ENCODE results near the gene PTPRA. TPM values are rescaled to one million over a fixed set of nuclear protein-coding genes. Genes with fewer than 3 reads are reported as not detected.

The PTPRA gene
- total RNA-seq, 2 donors from 2014 or later = 52.4 to 58.7 TPM

GRCh38 chr20:2981646-2982045 lies 108.4 kb downstream of the PTPRA start:
- H3K27me3 ChIP-seq (ENCODE audit: control insufficient read depth, insufficient read depth, low read length, poor library complexity, severe bottlenecking) = no peaks in the 10 kb centered on the region
- peaks cover 10% of the 10 kb centered on the region for H3K36me3 ChIP-seq (ENCODE audit: control insufficient read depth, insufficient read depth, low read length)
- H3K27ac ChIP-seq (ENCODE audit: low read depth, low read length) = no peak overlapping the region
- H3K9ac ChIP-seq (ENCODE audit: extremely low read depth, low read length, poor library complexity, severe bottlenecking) = no peak overlapping the region
- no peak overlapping the region for H3K27ac Mint-ChIP-seq
- 83 to 98% methylated on average over 2 of the region's 3 CpGs for WGBS, 2 experiments (ENCODE audit: insufficient coverage in 1 of 2, insufficient read length in 1 of 2)
- no peaks in the 10 kb centered on the region for H3K9me3 ChIP-seq (ENCODE audit: control insufficient read depth, low read length)
- TF ChIP-seq CTCF (conservative IDR thresholded peaks at IDR 0.05) = no peak
- H3K36me3 Mint-ChIP-seq (ENCODE audit: low read depth) = peaks cover 2% of the 10 kb centered on the region
- peaks cover 5% of the 10 kb centered on the region for H3K4me1 ChIP-seq (ENCODE audit: control insufficient read depth, insufficient read depth, low read length)
- H3K27me3 Mint-ChIP-seq (ENCODE audit: insufficient read depth) = no peaks in the 10 kb centered on the region
- H3K9me3 Mint-ChIP-seq = no peaks in the 10 kb centered on the region
- DNase-seq = no peak
- peaks cover 1% of the 10 kb centered on the region for H3K4me1 Mint-ChIP-seq
- H3K4me3 ChIP-seq (ENCODE audit: low read length) = no peak overlapping the region
- no peak overlapping the region for H3K4me3 Mint-ChIP-seq

- peaks cover 11% of the 10 kb centered on the region for H3K36me3 Mint-ChIP-seq (ENCODE audit: low read depth)
- peaks cover 5% of the 10 kb centered on the region for H3K4me1 ChIP-seq (ENCODE audit: control insufficient read depth, insufficient read depth, low read length)
- H3K27ac ChIP-seq (ENCODE audit: low read depth, low read length) = no peak overlapping the region
- peaks cover 25% of the 10 kb centered on the region for H3K36me3 ChIP-seq (ENCODE audit: control insufficient read depth, insufficient read depth, low read length)
- no peaks in the 10 kb centered on the region for H3K27me3 ChIP-seq (ENCODE audit: control insufficient read depth, insufficient read depth, low read length, poor library complexity, severe bottlenecking)
- H3K4me1 Mint-ChIP-seq = peaks cover 8% of the 10 kb centered on the region
- TF ChIP-seq CTCF (conservative IDR thresholded peaks at IDR 0.05) = no peak
- H3K27ac Mint-ChIP-seq = no peak overlapping the region
- H3K4me3 ChIP-seq (ENCODE audit: low read length) = no peak overlapping the region
- H3K9ac ChIP-seq (ENCODE audit: extremely low read depth, low read length, poor library complexity, severe bottlenecking) = no peak overlapping the region
- H3K9me3 ChIP-seq (ENCODE audit: control insufficient read depth, low read length) = no peaks in the 10 kb centered on the region
- H3K27me3 Mint-ChIP-seq (ENCODE audit: insufficient read depth) = no peaks in the 10 kb centered on the region
- no peak overlapping the region for H3K4me3 Mint-ChIP-seq
- no peaks in the 10 kb centered on the region for H3K9me3 Mint-ChIP-seq
- DNase-seq = no peak
Observed at GRCh38 chr20:2983508-2983907, 110.2 kb downstream of the PTPRA start.

- Mint-ChIP-seq H3K4me1 (peaks cover 8% of the 10 kb centered on the region), H3K36me3 (ENCODE audit: low read depth) (peaks cover 16% of the 10 kb centered on the region), H3K9me3 (no peaks in the 10 kb centered on the region), H3K27me3 (ENCODE audit: insufficient read depth) (no peaks in the 10 kb centered on the region), H3K4me3 (no peak overlapping the region), H3K27ac (no peak overlapping the region)
- Histone ChIP-seq H3K4me1 (ENCODE audit: control insufficient read depth, insufficient read depth, low read length) (peaks cover 5% of the 10 kb centered on the region), H3K9me3 (ENCODE audit: control insufficient read depth, low read length) (no peaks in the 10 kb centered on the region), H3K36me3 (ENCODE audit: control insufficient read depth, insufficient read depth, low read length) (peaks cover 31% of the 10 kb centered on the region), H3K27me3 (ENCODE audit: control insufficient read depth, insufficient read depth, low read length, poor library complexity, severe bottlenecking) (no peaks in the 10 kb centered on the region), H3K9ac (ENCODE audit: extremely low read depth, low read length, poor library complexity, severe bottlenecking) (no peak overlapping the region), H3K27ac (ENCODE audit: low read depth, low read length) (no peak overlapping the region), H3K4me3 (ENCODE audit: low read length) (no peak overlapping the region)
- WGBS, 2 experiments (ENCODE audit: insufficient coverage in 1 of 2, insufficient read length in 1 of 2) = 90 to 100% methylated on average over 2 to 4 of the region's 4 CpGs
- DNase-seq = no peak
- TF ChIP-seq CTCF (conservative IDR thresholded peaks at IDR 0.05) = no peak
Observed at GRCh38 chr20:2984028-2984501, 110.8 kb downstream of the PTPRA start.

All from endodermal cell (in vitro differentiated cells).